Activated CD8-positive, alpha-beta T cell treated with anti-CD3 and anti-CD28 coated beads, Interleukin-2, amount 10 ng/mL, durations not matched to agents 7 days and 5 days (primary cell): Measurements from ENCODE around the gene CKMT1A. TPM values are rescaled to one million over a fixed set of nuclear protein-coding genes. Genes with fewer than 3 reads are reported as not detected.
A peak's percentile ranks its signal among the peaks of the same experiment; 100 is the strongest.
"Not testable (repeated sequence)": the region's sequence is repeated elsewhere in the genome, so short reads cannot be mapped to it uniquely, and the experiment has no call there.

Experiments
- ATAC-seq: fragments of 150-1000 bp; cut with Tn5 transposase; one replicate; pipeline ENCODE4 v1.10.0; 2021; ENCODE audit warnings: moderate library complexity
- CTCF ChIA-PET: fragments of 350-600 bp; sonication (Branson Sonifier 250); formaldehyde crosslinking; loops from one replicate; lab custom pipeline; 2021; ENCODE audit warnings: antibody characterized with exemption; lab: Charles Lee
- POLR2A ChIA-PET: fragments of 350-600 bp; sonication (Branson Sonifier 250); formaldehyde crosslinking; loops from one replicate; lab custom pipeline; 2021; ENCODE audit warnings: antibody characterized with exemption; lab: Charles Lee
- DNase-seq: peaks from one replicate; pipeline ENCODE4 v3.0.0-alpha.2; 2020
- H3K27ac Mint-ChIP-seq: one replicate; pipeline ENCODE4 v1.8.0; 2021; ENCODE audit warnings: mild to moderate bottlenecking, mixed read lengths
- H3K27me3 Mint-ChIP-seq: one replicate; pipeline ENCODE4 v1.8.0; 2021; ENCODE audit warnings: low read depth, mixed read lengths
- H3K36me3 Mint-ChIP-seq: one replicate; pipeline ENCODE4 v1.8.0; 2021; ENCODE audit warnings: low read depth, mixed read lengths
- H3K4me1 Mint-ChIP-seq: one replicate; pipeline ENCODE4 v1.8.0; 2021; ENCODE audit warnings: low read depth, mixed read lengths
- H3K4me3 Mint-ChIP-seq: one replicate; pipeline ENCODE4 v1.8.0; 2021; ENCODE audit warnings: mild to moderate bottlenecking, mixed read lengths
- H3K9me3 Mint-ChIP-seq: one replicate; pipeline ENCODE4 v1.8.0; 2022; ENCODE audit warnings: mixed read lengths; ENCODE audit not compliant: insufficient read depth
- total RNA-seq, 2 experiments: library from RNA; stranded (reverse); gene quantifications; one replicate each; pipeline ENCODE4 v1.2.3, GENCODE V29; 2021

The CKMT1A gene
- total RNA-seq, 2 experiments from 2014 or later = not detected

DNA sequence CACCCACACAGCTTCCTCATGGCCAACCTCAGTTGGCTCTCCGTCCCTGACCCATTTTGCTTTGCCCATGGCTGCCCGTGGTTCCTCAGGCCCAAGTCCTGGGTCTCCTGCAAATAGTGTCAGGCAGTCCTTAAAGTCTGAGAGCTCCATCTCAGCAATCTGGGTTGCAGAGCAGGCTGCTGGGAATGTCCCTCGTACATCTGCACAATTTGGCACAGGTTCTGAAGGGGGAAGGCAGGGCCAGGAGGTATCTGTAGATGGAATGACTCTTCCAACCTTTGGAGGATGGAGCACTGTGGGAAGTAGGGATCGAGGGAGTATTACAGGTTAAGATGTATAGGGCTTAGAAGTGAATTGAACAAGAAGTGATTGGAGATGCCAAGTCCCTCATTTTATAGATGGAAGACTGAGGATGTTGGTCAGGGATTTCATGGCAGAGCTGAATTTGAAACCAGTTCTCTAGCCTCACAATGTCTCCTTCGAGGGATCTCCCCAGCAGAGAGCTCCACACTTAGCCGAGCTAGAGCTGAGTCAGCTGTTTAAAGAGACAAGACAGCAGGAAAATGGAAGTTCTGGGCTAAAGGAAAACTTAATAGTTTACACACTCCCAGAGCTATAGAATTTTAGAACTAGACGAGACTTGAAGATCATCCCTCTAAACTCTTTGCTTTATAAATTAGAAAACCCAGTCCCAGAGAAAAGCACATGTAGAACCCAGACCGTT is 9.2 kb downstream of the CKMT1A start:
- H3K27ac Mint-ChIP-seq = no peak overlapping the region
- H3K4me3 Mint-ChIP-seq = no peak overlapping the region
- H3K36me3 Mint-ChIP-seq = no peaks in the 10 kb centered on the region
- H3K9me3 Mint-ChIP-seq = no peaks in the 10 kb centered on the region
- no peaks in the 10 kb centered on the region for H3K27me3 Mint-ChIP-seq
- no peak for ATAC-seq
- no peaks in the 10 kb centered on the region for H3K4me1 Mint-ChIP-seq
- DNase-seq = no peak
- CTCF ChIA-PET = no interaction called here
- POLR2A ChIA-PET = no interaction called here

DNA sequence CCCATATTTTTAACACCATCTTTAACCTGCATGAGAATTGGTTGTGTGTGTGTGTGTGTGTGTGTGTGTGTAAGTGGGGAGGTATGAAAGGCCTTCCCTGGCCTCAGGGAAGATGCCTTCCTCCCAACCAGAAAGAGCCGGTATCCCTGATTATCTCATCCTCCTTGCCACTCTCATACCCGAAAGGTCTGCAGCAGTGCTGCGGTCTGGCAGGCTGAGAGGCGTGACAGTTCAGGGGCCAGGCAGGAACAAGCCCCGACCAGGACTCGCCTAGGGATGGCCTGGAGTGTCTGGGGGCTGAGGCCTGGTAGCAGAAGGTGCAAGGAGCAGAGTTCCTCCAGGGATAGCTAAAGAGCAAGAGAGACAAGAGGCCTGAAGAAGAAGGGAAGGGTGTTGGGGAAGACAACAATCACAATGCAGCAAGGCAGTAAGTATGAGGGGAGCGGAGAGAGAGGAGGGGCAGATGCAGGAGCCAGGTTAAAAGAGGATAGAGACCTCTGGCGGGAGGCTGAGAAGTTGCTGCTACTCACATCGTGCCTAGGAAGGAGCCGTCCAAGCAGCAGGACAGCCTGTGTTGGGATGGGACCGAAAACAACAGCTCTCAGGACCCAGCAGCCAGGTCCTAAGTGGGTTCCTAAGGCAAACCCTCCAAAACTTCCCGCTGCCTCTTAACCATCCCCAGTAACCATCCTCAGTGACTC is 16.9 kb downstream of the CKMT1A start:
- ATAC-seq, H3K9me3 Mint-ChIP-seq, H3K27ac Mint-ChIP-seq, H3K4me1 Mint-ChIP-seq, POLR2A ChIA-PET, H3K36me3 Mint-ChIP-seq, H3K27me3 Mint-ChIP-seq, CTCF ChIA-PET, DNase-seq, H3K4me3 Mint-ChIP-seq: not testable (repeated sequence)

GRCh38 chr15:43723151-43723550 is 29.5 kb downstream of the CKMT1A start:
- H3K36me3 Mint-ChIP-seq = no peaks in the 10 kb centered on the region
- no peak for DNase-seq
- no peak overlapping the region for H3K4me3 Mint-ChIP-seq
- ChIA-PET CTCF (no interaction called here), POLR2A (no interaction called here)
- peaks cover 13% of the 10 kb centered on the region for H3K27me3 Mint-ChIP-seq
- H3K27ac Mint-ChIP-seq = no peak overlapping the region
- no peaks in the 10 kb centered on the region for H3K9me3 Mint-ChIP-seq
- no peaks in the 10 kb centered on the region for H3K4me1 Mint-ChIP-seq
- ATAC-seq = no peak

DNA sequence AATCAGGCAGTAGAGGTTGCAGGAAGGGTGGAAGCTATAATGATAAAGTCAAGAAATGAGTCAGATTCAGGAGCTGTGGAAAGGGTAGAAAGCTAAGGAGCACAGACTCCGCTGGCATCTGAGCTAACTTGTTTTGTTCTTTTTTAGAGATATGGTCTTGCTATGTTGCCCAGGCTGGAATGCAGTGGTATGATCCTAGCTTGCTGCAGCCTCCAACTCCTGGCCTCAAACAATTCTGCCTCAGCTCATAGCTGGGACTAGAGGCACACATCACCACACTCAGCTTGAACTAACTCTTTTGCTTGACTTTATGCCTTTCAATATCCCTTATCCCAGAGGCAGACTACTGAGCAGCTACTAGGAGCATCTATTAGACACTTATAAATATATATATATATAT is 32.6 kb downstream of the CKMT1A start:
- H3K4me3 Mint-ChIP-seq, CTCF ChIA-PET, H3K36me3 Mint-ChIP-seq, POLR2A ChIA-PET, DNase-seq, H3K4me1 Mint-ChIP-seq, H3K27ac Mint-ChIP-seq, H3K27me3 Mint-ChIP-seq, ATAC-seq, H3K9me3 Mint-ChIP-seq: not testable (repeated sequence)

- not testable (repeated sequence) for H3K27ac Mint-ChIP-seq, H3K36me3 Mint-ChIP-seq, H3K27me3 Mint-ChIP-seq
Measured at GRCh38 chr15:43728053-43728725, 34.5 kb downstream of the CKMT1A start.

GRCh38 chr15:43735416-43735815 is 41.8 kb downstream of the CKMT1A start:
- H3K36me3 Mint-ChIP-seq = no peaks in the 10 kb centered on the region
- ChIA-PET POLR2A (no interaction called here), CTCF (no interaction called here)
- DNase-seq (no peak), ATAC-seq (no peak)
- peaks cover 2% of the 10 kb centered on the region for H3K27me3 Mint-ChIP-seq
- H3K4me3 Mint-ChIP-seq = no peak overlapping the region
- H3K27ac Mint-ChIP-seq = peak overlapping the region; percentile 40
- no peaks in the 10 kb centered on the region for H3K9me3 Mint-ChIP-seq
- H3K4me1 Mint-ChIP-seq = peaks cover 9% of the 10 kb centered on the region

More at GRCh38 chr15:43728053-43728725, 34.5 kb downstream of the CKMT1A start:
- H3K4me1 Mint-ChIP-seq, POLR2A ChIA-PET, H3K4me3 Mint-ChIP-seq, DNase-seq, CTCF ChIA-PET, H3K9me3 Mint-ChIP-seq, ATAC-seq: not testable (repeated sequence)

DNA sequence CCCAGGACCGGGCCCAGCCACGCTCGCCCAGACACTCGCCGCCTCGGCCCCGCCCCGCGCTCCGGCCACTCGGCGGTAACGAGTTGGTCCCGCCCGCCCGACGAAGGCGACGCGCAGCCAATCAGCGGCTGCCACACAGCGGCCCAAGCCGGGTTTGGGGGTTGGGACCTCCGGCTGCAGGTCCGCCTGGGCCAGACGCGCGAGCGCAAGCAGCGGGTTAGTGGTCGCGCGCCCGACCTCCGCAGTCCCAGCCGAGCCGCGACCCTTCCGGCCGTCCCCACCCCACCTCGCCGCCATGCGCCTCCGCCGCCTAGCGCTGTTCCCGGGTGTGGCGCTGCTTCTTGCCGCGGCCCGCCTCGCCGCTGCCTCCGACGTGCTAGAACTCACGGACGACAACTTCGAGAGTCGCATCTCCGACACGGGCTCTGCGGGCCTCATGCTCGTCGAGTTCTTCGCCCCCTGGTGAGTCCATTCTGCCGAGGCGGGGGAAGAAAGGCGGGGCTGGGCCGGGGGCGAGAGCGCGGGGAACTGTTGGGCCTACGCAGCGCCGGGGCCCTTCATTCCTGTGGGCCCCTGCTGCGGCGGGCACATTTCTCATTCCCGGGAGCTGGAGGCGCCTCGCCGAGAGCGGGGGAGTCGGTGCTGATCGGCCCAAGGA is 52.7 kb downstream of the CKMT1A start, which contains the start of gene PDIA3:
Gene PDIA3 (plus strand): TSS at position 194 of the 658 bp plus-strand sequence. CDS start 102 bp downstream, at position 296.
- ATAC-seq (peak; percentile 82), DNase-seq (peak; percentile 90)
- Mint-ChIP-seq H3K36me3 (peaks cover 23% of the 10 kb centered on the region), H3K27ac (peak within 1 kb of the TSS; percentile 96), H3K4me3 (peak within 1 kb of the TSS; percentile 96), H3K4me1 (peaks cover 31% of the 10 kb centered on the region)
- H3K9me3 Mint-ChIP-seq, H3K27me3 Mint-ChIP-seq: not testable (repeated sequence)
- ChIA-PET POLR2A (interaction anchor here (0.6 to 1.5 kb wide), 8 partner anchors 10 to 235 kb away, joined by 3 to 10 read pairs (median 3); partner anchors contain the start of genes HYPK, SERF2 and SERINC4), CTCF (interaction anchor here (1.2 to 1.8 kb wide), 2 partner anchors 31 to 78 kb away, joined by 4 to 6 read pairs; partner anchors contain the start of genes ELL3 and MFAP1)

GRCh38 chr15:43746903-43747309 is 53.2 kb downstream of the CKMT1A start:
- peaks cover 28% of the 10 kb centered on the region for H3K36me3 Mint-ChIP-seq
- not testable (repeated sequence) for H3K27me3 Mint-ChIP-seq, H3K9me3 Mint-ChIP-seq
- H3K4me1 Mint-ChIP-seq = peaks cover 36% of the 10 kb centered on the region
- CTCF ChIA-PET = interaction anchor here (1.1 to 1.8 kb wide), 2 partner anchors 23 to 77 kb away, joined by 4 to 5 read pairs; partner anchors contain the start of gene MFAP1
- ATAC-seq = peak; percentile 20
- H3K4me3 Mint-ChIP-seq = peak overlapping the region; percentile 96
- POLR2A ChIA-PET = interaction anchor here (0.7 to 1.5 kb wide), 5 partner anchors 9 to 80 kb away, joined by 3 to 10 read pairs (median 4); partner anchors contain the start of genes HYPK, SERF2 and SERINC4
- peak overlapping the region; percentile 96 for H3K27ac Mint-ChIP-seq
- DNase-seq = peak; percentile 35

GRCh38 chr15:43748376-43748775 is 54.7 kb downstream of the CKMT1A start:
- Mint-ChIP-seq H3K36me3 (peaks cover 36% of the 10 kb centered on the region), H3K27me3 (no peaks in the 10 kb centered on the region), H3K4me3 (peak overlapping the region; percentile 96), H3K9me3 (no peaks in the 10 kb centered on the region), H3K27ac (peak overlapping the region; percentile 96), H3K4me1 (peaks cover 43% of the 10 kb centered on the region)
- ChIA-PET CTCF (no interaction called here), POLR2A (no interaction called here)
- ATAC-seq (no peak), DNase-seq (peak; percentile 29)
